NCI-H1105 treated with DMSO at 0.1 percent for 48 hours (cell line): Measurements from ENCODE around the gene WASF2.
"Not testable (repeated sequence)": the region's sequence is repeated elsewhere in the genome, so short reads cannot be mapped to it uniquely, and the experiment has no call there.

Experiments
- DNase-seq: peaks from one replicate; lab custom pipeline; 2025; lab: John Stamatoyannopoulos, UW

Gene WASF2

GRCh38 chr1:27418326-27419185 is 71.4 kb downstream of the WASF2 start:
- DNase-seq: no peak

- DNase-seq: no peak
These were observed 72.3 kb downstream of the WASF2 start for GRCh38 chr1:27417713-27418112.

- peak; percentile 73 for DNase-seq
These were observed 73.4 kb downstream of the WASF2 start for GRCh38 chr1:27416387-27417111.

GRCh38 chr1:27414091-27414490 is 75.9 kb downstream of the WASF2 start:
- no peak for DNase-seq

- no peak for DNase-seq
These were observed 77.0 kb downstream of the WASF2 start for GRCh38 chr1:27413004-27413403.

GRCh38 chr1:27412502-27412901 is 77.5 kb downstream of the WASF2 start:
- no peak for DNase-seq

DNA sequence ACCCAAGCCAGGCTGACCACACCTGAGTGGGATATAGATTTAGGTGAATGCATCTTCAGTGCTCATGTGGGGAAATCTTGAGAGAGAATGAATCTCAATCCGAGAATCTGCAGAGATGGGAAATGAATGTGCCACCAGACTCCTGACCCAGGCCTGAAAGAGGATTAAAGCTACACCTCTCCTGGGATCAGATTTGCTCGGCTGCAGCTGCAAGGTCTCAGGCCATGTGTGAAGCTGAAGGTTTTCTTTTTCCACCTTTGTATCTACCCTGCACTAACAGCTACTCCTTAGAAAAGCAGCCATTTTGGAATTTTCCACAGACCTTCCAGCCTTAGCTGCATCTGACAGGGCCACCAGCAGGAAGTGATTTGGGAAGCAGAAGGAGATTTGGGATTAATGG is 79.3 kb downstream of the WASF2 start:
- DNase-seq: no peak

DNA sequence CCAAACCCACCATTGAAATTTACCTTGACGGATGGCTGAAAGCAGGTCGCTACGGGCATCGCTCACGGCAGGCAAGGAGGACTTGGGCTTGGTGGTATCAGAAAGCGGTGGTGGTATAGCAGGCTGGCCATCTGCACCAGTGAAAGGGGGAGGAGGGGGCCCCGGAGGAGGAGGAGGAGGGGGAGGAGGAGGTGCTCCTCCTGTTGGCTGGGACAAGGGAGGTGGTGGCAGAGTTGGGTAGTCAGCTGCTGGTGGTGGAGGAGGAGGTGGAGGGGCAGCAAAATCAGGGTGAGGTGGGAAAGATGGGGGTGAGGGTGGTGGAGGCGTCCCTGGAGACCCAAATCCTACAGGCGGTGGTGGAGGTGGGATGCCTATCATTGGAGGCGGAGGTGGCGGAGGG is 80.3 kb downstream of the WASF2 start:
- no peak for DNase-seq

GRCh38 chr1:27408151-27408550 is 81.8 kb downstream of the WASF2 start:
- DNase-seq: no peak

GRCh38 chr1:27406791-27407190 is 83.2 kb downstream of the WASF2 start:
- DNase-seq: not testable (repeated sequence)

- DNase-seq: no peak
These were observed 83.6 kb downstream of the WASF2 start for GRCh38 chr1:27406362-27406680.

GRCh38 chr1:27405598-27406361 is 84.2 kb downstream of the WASF2 start:
- not testable (repeated sequence) for DNase-seq

- DNase-seq: no peak
These were observed 84.9 kb downstream of the WASF2 start for GRCh38 chr1:27405074-27405473.

GRCh38 chr1:27403931-27404330 is 86.0 kb downstream of the WASF2 start:
- no peak for DNase-seq

GRCh38 chr1:27403065-27403726 is 86.8 kb downstream of the WASF2 start:
- no peak for DNase-seq

- DNase-seq: no peak
These were observed 87.6 kb downstream of the WASF2 start for GRCh38 chr1:27402349-27402754.

DNA sequence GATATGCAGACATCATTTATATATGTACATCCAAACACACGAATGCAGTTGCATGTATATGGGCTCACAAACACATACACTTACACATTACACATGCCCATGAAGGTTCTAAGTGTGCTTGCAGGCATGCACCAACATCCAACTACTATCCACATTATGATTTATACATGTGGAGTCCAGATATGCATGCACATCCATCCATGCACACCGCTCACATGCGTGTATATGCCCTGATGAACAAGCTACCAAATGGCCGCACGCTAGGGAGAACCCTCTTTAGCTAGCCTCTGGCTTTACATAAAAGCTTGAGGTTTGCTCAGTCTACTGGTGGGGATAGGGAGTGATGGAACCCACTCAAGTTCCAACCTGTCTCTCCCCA is 89.0 kb downstream of the WASF2 start:
- no peak for DNase-seq

DNA sequence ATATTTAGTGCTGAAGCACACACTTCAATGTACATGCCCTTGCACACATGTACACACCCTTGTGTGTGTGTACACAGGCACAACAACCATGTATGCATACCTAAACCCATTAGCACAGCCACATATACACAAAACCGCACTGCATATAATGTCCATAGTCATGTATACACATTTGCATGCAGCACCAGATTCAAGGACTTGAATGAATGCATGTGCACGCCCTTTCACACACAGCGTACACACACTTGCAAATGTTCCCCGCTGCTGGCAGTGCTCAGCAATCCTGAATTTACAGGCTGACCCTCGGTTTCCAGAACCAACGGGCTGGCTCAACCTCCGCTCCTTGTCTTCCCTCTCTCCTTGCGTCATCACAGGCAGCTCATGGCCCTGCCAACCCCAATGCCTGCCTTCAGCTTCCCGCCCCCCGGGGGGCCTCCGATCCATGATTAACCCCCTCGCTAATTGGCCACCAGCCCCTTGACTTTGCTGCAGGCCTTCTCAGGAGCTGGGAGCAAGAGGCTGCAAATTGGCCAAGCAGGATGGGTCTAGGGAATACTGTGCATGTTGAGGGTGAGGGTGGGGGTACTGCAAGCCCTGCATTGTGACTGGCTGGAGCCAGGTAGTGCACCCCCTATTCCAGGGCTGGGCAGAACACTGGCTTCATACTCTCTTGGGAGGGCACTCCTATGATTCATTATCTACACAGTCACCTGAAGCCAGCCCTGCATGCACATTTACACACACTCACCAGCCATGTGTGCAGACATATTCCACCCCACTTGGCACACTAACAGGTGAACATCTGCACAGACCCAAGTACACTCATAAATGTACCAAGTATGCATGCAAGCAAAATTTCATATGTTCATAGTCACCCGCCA is 89.6 kb downstream of the WASF2 start:
- no peak for DNase-seq

DNA sequence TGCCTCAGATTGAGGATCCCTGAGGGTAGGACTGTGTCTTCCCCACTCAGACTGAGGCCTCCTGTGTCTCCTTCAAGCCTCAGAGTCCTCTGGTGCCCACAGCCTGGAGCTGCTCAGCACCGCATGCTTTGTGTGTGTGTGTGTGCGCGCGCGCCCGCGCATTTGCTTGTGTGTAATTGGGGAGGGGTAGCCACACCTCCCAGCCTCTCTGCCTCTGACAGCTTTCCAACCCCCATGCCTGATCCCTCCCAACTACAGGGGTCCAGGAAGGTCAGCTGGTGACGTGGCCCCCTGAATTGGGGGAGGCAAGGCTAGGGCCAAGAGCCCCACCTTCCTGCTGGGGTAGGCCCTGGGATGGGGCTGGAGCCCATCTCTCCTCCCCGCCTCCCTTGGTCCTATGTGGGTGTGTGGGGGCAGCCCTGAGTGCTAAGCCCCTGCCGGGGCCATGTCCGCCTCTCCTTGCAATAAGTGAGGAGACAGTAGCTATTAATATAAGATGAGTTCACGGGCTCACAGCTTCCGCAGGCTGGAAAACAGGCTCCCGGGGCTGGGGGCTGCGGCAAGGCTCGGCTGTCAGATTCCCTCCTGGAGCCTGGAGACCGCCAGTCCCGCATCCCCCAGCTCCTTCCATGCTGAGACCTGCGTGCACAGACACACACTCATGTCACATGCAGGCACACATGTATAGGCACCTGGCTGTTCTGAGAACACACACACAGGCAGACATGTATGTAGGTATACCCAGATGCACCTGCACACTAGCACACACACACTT is 90.5 kb downstream of the WASF2 start:
- DNase-seq: no peak

GRCh38 chr1:27398405-27399149 is 91.4 kb downstream of the WASF2 start:
- DNase-seq: no peak
